GM23248 (cell line): ENCODE measurements around the gene SOX12. TPM values are rescaled to one million over a fixed set of nuclear protein-coding genes. Genes with fewer than 3 reads are reported as not detected.
A peak's percentile ranks its signal among the peaks of the same experiment; 100 is the strongest.
"Not testable (repeated sequence)": the region's sequence is repeated elsewhere in the genome, so short reads cannot be mapped to it uniquely, and the experiment has no call there.

Experiments used
- DNase-seq: peaks from one replicate; pipeline ENCODE4 v3.0.0-alpha.2; 2015
- H2AFZ ChIP-seq: fragments of 200-600 bp; sonication (generic); 2 replicates; pipeline ENCODE4 v1.6.1; 2016; ENCODE audit warnings: antibody characterized with exemption
- H3F3A ChIP-seq: fragments of 200-600 bp; sonication (generic); 2 replicates; pipeline ENCODE4 v1.6.1; 2016; ENCODE audit warnings: mild to moderate bottlenecking, antibody characterized with exemption, mixed run types; ENCODE audit not compliant: insufficient read depth
- H3K27ac ChIP-seq: fragments of 200-600 bp; sonication (generic); 2 replicates; pipeline ENCODE4 v1.5.1; 2016; ENCODE audit warnings: mild to moderate bottlenecking
- H3K27me3 ChIP-seq: fragments of 200-600 bp; sonication (generic); replicated peaks from 2 replicates; pipeline ENCODE4 v1.6.1; 2016; ENCODE audit warnings: mild to moderate bottlenecking; ENCODE audit not compliant: insufficient read depth
- H3K36me3 ChIP-seq: fragments of 200-600 bp; sonication (generic); 2 replicates; pipeline ENCODE4 v1.6.1; 2016; ENCODE audit warnings: low read depth, mild to moderate bottlenecking
- H3K4me1 ChIP-seq: fragments of 200-600 bp; sonication (generic); 2 replicates; pipeline ENCODE4 v1.6.1; 2016; ENCODE audit warnings: mild to moderate bottlenecking; ENCODE audit not compliant: insufficient read depth
- H3K4me2 ChIP-seq: fragments of 200-600 bp; sonication (generic); one replicate; pipeline ENCODE4 v1.6.1; 2016; ENCODE audit warnings: mild to moderate bottlenecking; ENCODE audit not compliant: unreplicated experiment
- H3K4me3 ChIP-seq: fragments of 200-600 bp; sonication (generic); 2 replicates; pipeline ENCODE4 v1.5.1; 2016; ENCODE audit warnings: mild to moderate bottlenecking
- H3K79me2 ChIP-seq: fragments of 200-600 bp; sonication (generic); 2 replicates; pipeline ENCODE4 v1.6.1; 2016; ENCODE audit warnings: mild to moderate bottlenecking; ENCODE audit not compliant: insufficient read depth
- H3K9ac ChIP-seq: fragments of 200-600 bp; sonication (generic); 2 replicates; pipeline ENCODE4 v1.6.1; 2016; ENCODE audit warnings: mild to moderate bottlenecking
- H3K9me2 ChIP-seq: fragments of 200-600 bp; sonication (generic); 2 replicates; pipeline ENCODE4 v1.6.1; 2016; ENCODE audit warnings: mixed run types, mild to moderate bottlenecking, moderate library complexity; ENCODE audit not compliant: insufficient read depth
- H3K9me3 ChIP-seq: fragments of 200-600 bp; sonication (generic); one replicate; pipeline ENCODE4 v1.6.1; 2017; ENCODE audit warnings: low read depth
- H4K20me1 ChIP-seq: fragments of 200-600 bp; sonication (generic); 2 replicates; pipeline ENCODE4 v1.6.0; 2016; ENCODE audit not compliant: insufficient read depth
- EZH2 ChIP-seq: fragments of 200-600 bp; sonication (generic); IDR thresholded peaks from 2 replicates; pipeline ENCODE4 v1.6.1; 2018; ENCODE audit warnings: antibody characterized with exemption, mild to moderate bottlenecking; ENCODE audit not compliant: insufficient read depth, poor library complexity, severe bottlenecking
- EZH2phosphoT487 ChIP-seq: fragments of 200-600 bp; sonication (generic); IDR thresholded peaks from 2 replicates; pipeline ENCODE4 v1.6.1; 2018; ENCODE audit warnings: antibody characterized with exemption, moderate library complexity, mild to moderate bottlenecking, low read depth; ENCODE audit not compliant: insufficient read depth
- WGBS, 2 experiments: methylation state at CpG; one replicate each; pipeline ENCODE4 v1.1.6; 2015 to 2017; ENCODE audit warnings: low lambda C conversion rate in 2 of 2, low coverage in 1 of 2; ENCODE audit errors: missing lambda C conversion rate in 2 of 2; 5-methylcytosine and 5-hydroxymethylcytosine counted together
- in situ Hi-C: fragments of 300-500 bp; cut with MboI; formaldehyde crosslinking; loops from 2 replicates; pipeline ENCODE4 v1.15.0; 2020
- polyA plus RNA-seq: library from polyadenylated mRNA; unstranded; fragments of >200 nt; fragmentation: Nextera tagmentation; extraction: Ambion mirVana; gene quantifications from 2 replicates; pipeline ENCODE4 v1.2.1, GENCODE V29; 2016
- total RNA-seq: library from RNA; depleted of rRNA; stranded (reverse); fragments of >200 nt; shearing (Covaris generic); gene quantifications from 2 replicates; pipeline ENCODE4 v1.2.3, GENCODE V29; 2014

SOX12 gene
- total and polyA plus RNA-seq, 2 experiments from 2014 or later: 2.1 to 7.5 TPM

DNA sequence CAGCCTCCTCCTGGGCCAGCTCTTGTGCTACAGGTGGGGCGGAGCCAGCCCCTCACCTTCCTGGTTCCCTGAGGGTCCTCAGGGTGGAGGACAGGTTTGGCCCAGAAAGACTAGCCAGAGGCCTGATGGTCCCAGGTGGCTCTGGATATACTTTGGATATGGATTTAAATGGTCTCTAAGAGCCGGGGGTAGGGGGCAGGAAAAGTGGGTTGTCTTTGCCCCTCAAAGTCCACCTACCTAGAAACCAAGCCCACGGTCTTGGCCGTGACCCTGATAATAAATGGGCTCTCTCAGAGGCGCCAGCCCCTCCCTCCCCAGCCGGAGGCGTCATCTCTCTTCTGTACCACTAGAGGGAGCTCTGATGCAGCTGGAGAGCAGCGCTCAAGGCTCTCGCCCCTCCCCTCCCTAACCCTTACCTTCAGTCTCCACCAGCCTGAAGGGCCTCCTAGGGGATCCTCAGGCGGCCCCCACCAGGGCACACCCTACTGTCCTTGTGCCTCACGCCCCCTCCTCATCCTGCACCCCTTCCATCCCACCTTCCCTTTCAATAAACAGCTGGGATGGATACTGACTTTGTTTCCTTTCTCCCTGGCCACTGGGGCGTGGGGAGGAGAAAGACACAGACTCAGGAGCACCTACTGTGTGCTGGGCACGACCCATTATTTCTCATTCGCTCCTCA is 29.1 kb downstream of the SOX12 start:
- Histone ChIP-seq H3K9ac (no peak overlapping the region), H3K27me3 (no peaks in the 10 kb centered on the region), H3F3A (peaks cover 9% of the 10 kb centered on the region), H2AFZ (no peak overlapping the region), H4K20me1 (no peaks in the 10 kb centered on the region), H3K9me2 (no peaks in the 10 kb centered on the region), H3K79me2 (no peaks in the 10 kb centered on the region), H3K36me3 (peaks cover 2% of the 10 kb centered on the region; the same call in 1 of the 2 replicates), H3K27ac (no peak overlapping the region), H3K9me3 (no peaks in the 10 kb centered on the region), H3K4me3 (no peak overlapping the region), H3K4me2 (no peak overlapping the region), H3K4me1 (peaks cover 6% of the 10 kb centered on the region)
- TF ChIP-seq EZH2phosphoT487: no peak
- TF ChIP-seq EZH2: no peak
- in situ Hi-C loops: loop anchor here (5.0 to 10.0 kb wide), 2 partner anchors 123 to 390 kb away; no protein-coding TSS in a partner anchor
- WGBS, 2 experiments: 13 to 19% methylated on average over 11 to 14 of the region's 14 CpGs
- DNase-seq: peak; percentile 79

DNA sequence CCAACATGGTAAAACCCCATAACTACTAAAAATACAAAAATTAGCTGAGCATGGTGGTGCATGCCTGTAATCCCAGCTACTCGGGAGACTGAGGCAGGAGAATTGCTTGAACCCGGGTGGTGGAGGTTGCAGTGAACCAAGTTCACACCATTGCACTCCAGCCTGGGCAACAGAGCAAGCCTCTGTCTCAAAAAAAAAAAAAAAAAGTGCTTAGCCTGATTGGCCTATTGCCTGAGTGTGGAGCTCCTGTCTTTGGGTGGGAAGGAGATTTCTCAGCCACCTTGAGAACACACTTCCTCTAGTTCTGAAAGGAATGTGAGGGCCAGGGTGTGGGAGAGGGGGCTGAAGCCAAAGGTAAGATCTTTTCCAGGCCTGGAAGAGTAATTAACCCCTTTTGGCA is 30.8 kb downstream of the SOX12 start:
- H3K4me2 ChIP-seq, H3K79me2 ChIP-seq, H3K36me3 ChIP-seq, DNase-seq, H4K20me1 ChIP-seq, H3K9me3 ChIP-seq, H3K27ac ChIP-seq, H3K4me3 ChIP-seq, H2AFZ ChIP-seq, H3K9ac ChIP-seq, H3K27me3 ChIP-seq, H3K9me2 ChIP-seq: not testable (repeated sequence)
- WGBS, 2 experiments: 92 to 95% methylated on average over 2 of the region's 2 CpGs
- in situ Hi-C loops: loop anchor here (10.0 kb wide), 1 partner anchor 389 kb away; no protein-coding TSS in a partner anchor
- H3K4me1 ChIP-seq: peaks cover 22% of the 10 kb centered on the region
- H3F3A ChIP-seq: peaks cover 18% of the 10 kb centered on the region

DNA sequence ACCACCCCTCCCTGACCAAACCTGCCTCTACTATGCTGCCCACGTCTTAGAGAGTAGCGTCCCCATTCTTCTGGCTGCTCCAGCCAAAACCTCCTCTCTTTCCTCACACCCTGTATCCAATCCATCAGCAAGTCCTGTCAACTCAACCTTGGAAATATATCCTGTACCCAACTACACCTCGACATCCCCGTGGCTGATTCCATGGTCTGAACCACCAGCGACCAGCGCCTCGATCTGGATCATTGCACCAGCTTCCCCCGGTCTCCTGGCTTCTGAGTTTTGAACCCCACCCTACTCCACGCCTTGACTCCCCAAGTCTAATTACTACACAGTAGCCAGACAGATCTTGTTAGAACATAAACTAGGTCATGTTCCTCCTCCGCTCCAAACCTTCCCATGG is 31.4 kb downstream of the SOX12 start:
- Histone ChIP-seq H3K4me1 (peaks cover 22% of the 10 kb centered on the region), H4K20me1 (no peaks in the 10 kb centered on the region), H3K9me3 (no peaks in the 10 kb centered on the region), H2AFZ (no peak overlapping the region), H3K27me3 (no peaks in the 10 kb centered on the region), H3K36me3 (no peaks in the 10 kb centered on the region), H3K4me3 (no peak overlapping the region), H3K9ac (no peak overlapping the region), H3K79me2 (no peaks in the 10 kb centered on the region), H3K4me2 (no peak overlapping the region), H3F3A (peaks cover 18% of the 10 kb centered on the region), H3K27ac (no peak overlapping the region), H3K9me2 (no peaks in the 10 kb centered on the region)
- no peak for TF ChIP-seq EZH2
- TF ChIP-seq EZH2phosphoT487: no peak
- in situ Hi-C loops: loop anchor here (10.0 kb wide), 1 partner anchor 388 kb away; no protein-coding TSS in a partner anchor
- WGBS, 2 experiments: 81% methylated on average over 10 of the region's 10 CpGs
- DNase-seq: no peak

DNA sequence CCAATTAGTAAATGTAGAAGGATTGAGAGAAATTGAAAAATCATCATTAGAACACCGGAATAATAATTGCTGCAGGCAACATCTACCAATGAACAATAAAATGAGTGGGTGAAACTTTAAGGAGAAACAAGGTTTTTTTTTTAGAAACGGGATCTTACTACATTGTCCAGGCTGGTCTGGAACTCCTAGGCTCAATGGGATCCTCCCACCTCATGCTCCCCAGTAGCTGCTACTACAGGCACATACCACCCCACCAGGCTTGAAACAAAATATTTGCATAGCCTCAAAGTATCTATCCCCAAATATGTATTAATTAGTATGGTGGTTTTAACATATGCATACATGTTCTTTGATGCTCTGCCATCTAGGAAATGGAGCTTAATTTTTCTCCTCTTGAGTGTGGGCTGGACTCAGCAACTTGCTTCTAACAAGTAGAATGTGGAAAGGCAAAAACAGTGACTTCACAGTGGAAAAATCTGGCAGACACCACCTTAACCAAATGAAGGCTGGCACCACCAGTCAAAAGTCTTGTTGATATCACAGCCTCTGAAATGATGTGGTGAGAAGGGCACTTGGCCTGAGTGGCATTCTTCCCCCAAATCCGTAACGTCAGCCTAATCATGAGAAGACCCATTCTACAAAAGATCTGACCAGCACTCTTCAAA is 33.7 kb downstream of the SOX12 start:
- Histone ChIP-seq H3K79me2 (no peaks in the 10 kb centered on the region), H3K4me1 (peaks cover 22% of the 10 kb centered on the region), H3K27me3 (no peaks in the 10 kb centered on the region), H3F3A (peaks cover 18% of the 10 kb centered on the region), H3K36me3 (no peaks in the 10 kb centered on the region), H3K9me3 (no peaks in the 10 kb centered on the region), H3K4me2 (peak overlapping the region; percentile 66), H3K4me3 (peak overlapping the region; percentile 22; the same call in 1 of the 2 replicates), H3K9ac (peak overlapping the region; percentile 59), H2AFZ (peak overlapping the region; percentile 79), H3K9me2 (no peaks in the 10 kb centered on the region), H4K20me1 (no peaks in the 10 kb centered on the region), H3K27ac (peak overlapping the region; percentile 71)
- DNase-seq: peak; percentile 67
- in situ Hi-C loops: loop anchor here (10.0 kb wide), 1 partner anchor 386 kb away; no protein-coding TSS in a partner anchor
- TF ChIP-seq EZH2: no peak
- TF ChIP-seq EZH2phosphoT487: no peak
- WGBS, 2 experiments: 59% methylated on average over 4 of the region's 4 CpGs
